HCT116 (cell line): ENCODE measurements around the gene C11orf42. TPM values are rescaled to one million over a fixed set of nuclear protein-coding genes. Genes with fewer than 3 reads are reported as not detected.

Experiments
- ATAC-seq: fragments of 200-7000 bp; cut with Tn5 transposase; 2 replicates; pipeline ENCODE4 v1.9.1; 2020; ENCODE audit warnings: mild to moderate bottlenecking, moderate library complexity
- BruUV-seq: library from RNA; stranded (reverse); fragments of 400-500 nt; replicated peaks from 2 replicates; lab custom pipeline; 2021; lab: Mats Ljungman, UMichigan
- CTCF ChIA-PET: fragments of 300-600 bp; sonication (Branson Sonifier 250); formaldehyde crosslinking; loops from one replicate; lab custom pipeline; 2021; ENCODE audit warnings: antibody characterized with exemption; lab: Charles Lee
- POLR2A ChIA-PET: fragments of 300-600, 350-600 bp; sonication (Branson Sonifier 250); formaldehyde crosslinking; loops from one replicate; lab custom pipeline; 2021; ENCODE audit warnings: antibody characterized with exemption; lab: Charles Lee
- RAD21 ChIA-PET, 2 experiments: fragments of 300-600 bp; sonication (Branson Sonifier 250); formaldehyde crosslinking; loops; one replicate each; lab custom pipeline; 2023; ENCODE audit warnings: low total read pairs in 2 of 2; ENCODE audit not compliant: uncharacterized antibody in 2 of 2, unreplicated experiment in 2 of 2, low non-redundant PET in 1 of 2; lab: Charles Lee
- DNase-seq: peaks from one replicate; pipeline ENCODE4 v3.0.0-alpha.2; 2010; ENCODE audit warnings: low read depth, low spot score
- H2AFZ ChIP-seq: fragments of 200-600 bp; shearing (Covaris generic), sonication (generic); 2 replicates; pipeline ENCODE4 v1.6.1; 2017; ENCODE audit warnings: low read depth, mixed run types, mixed read lengths, antibody characterized with exemption, low read length; ENCODE audit not compliant: poor library complexity, severe bottlenecking
- H3K27ac ChIP-seq: 2 replicates; pipeline ENCODE4 v1.5.1; 2012; ENCODE audit warnings: low read depth, low read length
- H3K27me3 ChIP-seq: fragments of 200-600 bp; sonication (generic); 2 replicates; pipeline ENCODE4 v1.6.1; 2016; ENCODE audit warnings: mixed run types, low read length, mixed read lengths; ENCODE audit not compliant: insufficient read depth
- H3K36me3 ChIP-seq, 2 experiments: fragments of 200-500 bp in 1 of 2; fragments of 200-600 bp in 1 of 2; sonication (Bioruptor generic) in 1 of 2; sonication (generic) in 1 of 2; 2 replicates each; pipeline versions ENCODE4 v1.5.1 to v1.6.1; 2014 to 2016; ENCODE audit warnings: low read length in 2 of 2, inconsistent platforms in 1 of 2, mixed read lengths in 1 of 2, mixed run types in 1 of 2; ENCODE audit not compliant: insufficient read depth in 2 of 2, control insufficient read depth in 1 of 2
- H3K4me1 ChIP-seq, 2 experiments: fragments of 200-600 bp in 1 of 2; sonication (generic) in 1 of 2; 2 replicates each; pipeline versions ENCODE4 v1.5.1 to v1.6.1; 2012 to 2017; ENCODE audit warnings: low read length in 2 of 2, inconsistent platforms in 1 of 2, mild to moderate bottlenecking in 1 of 2, mixed read lengths in 1 of 2, mixed run types in 1 of 2, moderate library complexity in 1 of 2; ENCODE audit not compliant: insufficient read depth in 2 of 2, control insufficient read depth in 1 of 2
- H3K4me2 ChIP-seq: fragments of 200-600 bp; sonication (generic); 2 replicates; pipeline ENCODE4 v1.6.1; 2017; ENCODE audit warnings: mixed run types, low read length, mixed read lengths
- H3K4me3 ChIP-seq, 2 experiments: fragments of 200-600 bp in 1 of 2; sonication (generic) in 1 of 2; replicated peaks in 1 of 2; 2 replicates each; pipeline ENCODE4 v1.5.1; 2011 to 2016; ENCODE audit warnings: low read length in 2 of 2, control low read depth in 1 of 2, low read depth in 1 of 2, mild to moderate bottlenecking in 1 of 2, mixed read lengths in 1 of 2, mixed run types in 1 of 2
- H3K79me2 ChIP-seq: fragments of 200-600 bp; sonication (generic); 2 replicates; pipeline ENCODE4 v1.6.1; 2017; ENCODE audit warnings: mild to moderate bottlenecking, mixed run types, low read length, moderate library complexity, mixed read lengths; ENCODE audit not compliant: insufficient read depth
- H3K9ac ChIP-seq: fragments of 200-600 bp; sonication (generic); 2 replicates; pipeline ENCODE4 v1.6.1; 2016; ENCODE audit warnings: low read length, mixed read lengths
- H3K9me2 ChIP-seq: fragments of 200-600 bp; sonication (generic), shearing (Covaris generic); 2 replicates; pipeline ENCODE4 v1.6.1; 2017; ENCODE audit warnings: mixed run types, mild to moderate bottlenecking, moderate library complexity; ENCODE audit not compliant: insufficient read depth
- H3K9me3 ChIP-seq, 2 experiments: fragments of 200-500 bp in 1 of 2; fragments of 200-600 bp in 1 of 2; sonication (Bioruptor generic) in 1 of 2; sonication (generic) in 1 of 2; 2 replicates each; pipeline ENCODE4 v1.6.1; 2014 to 2017; ENCODE audit warnings: low read length in 2 of 2, mixed read lengths in 2 of 2, inconsistent platforms in 1 of 2, low read depth in 1 of 2, mild to moderate bottlenecking in 1 of 2, mixed run types in 1 of 2, moderate library complexity in 1 of 2; ENCODE audit not compliant: control insufficient read depth in 1 of 2, insufficient read depth in 1 of 2
- H4K20me1 ChIP-seq: fragments of 200-600 bp; sonication (generic), shearing (Covaris generic); 2 replicates; pipeline ENCODE4 v1.6.1; 2017; ENCODE audit warnings: mixed run types, mild to moderate bottlenecking, moderate library complexity; ENCODE audit not compliant: insufficient read depth
- ATF3 ChIP-seq: IDR thresholded peaks from 2 replicates; pipeline ENCODE4 v1.6.1; 2012
- CBX3 ChIP-seq: IDR thresholded peaks from 2 replicates; pipeline ENCODE4 v1.6.1; 2012; ENCODE audit warnings: low read depth
- CEBPB ChIP-seq: IDR thresholded peaks from 2 replicates; pipeline ENCODE4 v1.6.1; 2012; ENCODE audit warnings: low read depth
- ELF1 ChIP-seq: IDR thresholded peaks from 2 replicates; pipeline ENCODE4 v1.6.1; 2012; ENCODE audit warnings: low read depth, borderline replicate concordance
- EZH2 ChIP-seq: fragments of 200-600 bp; sonication (generic); IDR thresholded peaks from 2 replicates; pipeline ENCODE4 v1.6.1; 2017; ENCODE audit warnings: antibody characterized with exemption, mixed run types
- EZH2phosphoT487 ChIP-seq: fragments of 200-600 bp; IDR thresholded peaks from 2 replicates; pipeline ENCODE4 v1.6.1; 2018; ENCODE audit warnings: antibody characterized with exemption, borderline replicate concordance
- FOSL1 ChIP-seq: IDR thresholded peaks from 2 replicates; pipeline ENCODE4 v1.6.1; 2012; ENCODE audit warnings: low read depth
- JUND ChIP-seq: IDR thresholded peaks from 2 replicates; pipeline ENCODE4 v1.6.1; 2012
- POLR2A ChIP-seq: IDR thresholded peaks from 2 replicates; pipeline ENCODE4 v1.7.0; 2011; ENCODE audit warnings: borderline replicate concordance; ENCODE audit not compliant: insufficient read depth, insufficient read length; ENCODE audit errors: extremely low read depth
- RAD21 ChIP-seq: IDR thresholded peaks from 2 replicates; pipeline ENCODE4 v1.6.1; 2012; ENCODE audit warnings: low read depth, mild to moderate bottlenecking
- REST ChIP-seq: IDR thresholded peaks from 2 replicates; pipeline ENCODE4 v1.6.1; 2012; ENCODE audit warnings: low read depth
- SIN3A ChIP-seq: IDR thresholded peaks from 2 replicates; pipeline ENCODE4 v1.6.1; 2012; ENCODE audit warnings: low read depth
- SP1 ChIP-seq: IDR thresholded peaks from 2 replicates; pipeline ENCODE4 v1.6.1; 2012; ENCODE audit warnings: low read depth
- SRF ChIP-seq: IDR thresholded peaks from 2 replicates; pipeline ENCODE4 v1.6.1; 2012; ENCODE audit warnings: low read depth
- TCF7L2 ChIP-seq: IDR thresholded peaks from 2 replicates; pipeline ENCODE4 v1.7.0; 2011; ENCODE audit warnings: borderline replicate concordance, inconsistent platforms; ENCODE audit not compliant: insufficient read depth, insufficient read length; ENCODE audit errors: extremely low read depth
- YY1 ChIP-seq: IDR thresholded peaks from 2 replicates; pipeline ENCODE4 v1.6.1; 2011; ENCODE audit warnings: low read length, low read depth, moderate library complexity, mild to moderate bottlenecking; ENCODE audit not compliant: insufficient replicate concordance; ENCODE audit errors: extremely low read depth
- ZBTB33 ChIP-seq: IDR thresholded peaks from 2 replicates; pipeline ENCODE4 v1.6.1; 2011; ENCODE audit warnings: mild to moderate bottlenecking, low read length, moderate library complexity; ENCODE audit not compliant: insufficient replicate concordance; ENCODE audit errors: extremely low read depth
- ZNF274 ChIP-seq: fragments of 200-500 bp; sonication (Bioruptor generic); IDR thresholded peaks from 2 replicates; pipeline ENCODE4 v1.6.1; 2014; ENCODE audit warnings: mild to moderate bottlenecking, low read depth, low read length, inconsistent platforms
- intact Hi-C: fragments of 100-400 bp; cut with micrococcal nuclease; formaldehyde crosslinking; loops from 2 replicates; pipeline ENCODE4 v1.10.0; 2022
- total RNA-seq: library from RNA; stranded (reverse); gene quantifications from one replicate; pipeline ENCODE4 v1.2.1, GENCODE V29; 2021; ENCODE audit not compliant: unreplicated experiment

Gene C11orf42
- total RNA-seq, 1 experiment from 2014 or later: not detected

GRCh38 chr11:6191742-6192141 is 13.6 kb upstream of the C11orf42 start:
- Histone ChIP-seq H3K36me3 (no peaks in the 10 kb centered on the region), H4K20me1 (no peaks in the 10 kb centered on the region), H3K9me3 (no peaks in the 10 kb centered on the region), H3K9me2 (no peaks in the 10 kb centered on the region), H3K27me3 (peaks cover 37% of the 10 kb centered on the region), H3K4me2 (no peak overlapping the region), H3K79me2 (no peaks in the 10 kb centered on the region), H3K27ac (no peak overlapping the region), H3K4me1 (no peaks in the 10 kb centered on the region), H3K4me3 (no peak overlapping the region), H2AFZ (no peak overlapping the region), H3K9ac (no peak overlapping the region)
- ChIA-PET POLR2A (no interaction called here), CTCF (no interaction called here), RAD21 (no interaction called here)
- BruUV-seq: no TSS peak
- TF ChIP-seq YY1: no peak
- TF ChIP-seq SIN3A: no peak
- no peak for TF ChIP-seq REST
- no peak for TF ChIP-seq EZH2phosphoT487
- TF ChIP-seq ZBTB33: no peak
- no peak for TF ChIP-seq EZH2
- TF ChIP-seq POLR2A: no peak
- TF ChIP-seq TCF7L2: no peak
- TF ChIP-seq RAD21: no peak
- no peak for TF ChIP-seq SP1
- TF ChIP-seq CEBPB: no peak
- TF ChIP-seq JUND: no peak
- TF ChIP-seq SRF: no peak
- no peak for TF ChIP-seq ELF1
- TF ChIP-seq FOSL1: no peak
- TF ChIP-seq ATF3: no peak
- TF ChIP-seq CBX3: no peak
- no peak for TF ChIP-seq ZNF274
- DNase-seq (no peak), ATAC-seq (no peak)
- intact Hi-C loops: no loop called here
